Liver (tissue), 9 donors: Measurements from ENCODE around the gene NOTCH1. TPM values are rescaled to one million over a fixed set of nuclear protein-coding genes. Genes with fewer than 3 reads are reported as not detected.

Source experiments
- DNase-seq: peaks from one replicate; pipeline ENCODE4 v3.0.0-alpha.2; 2017; ENCODE audit warnings: low spot score
- H3K27ac ChIP-seq, 2 donors: one replicate each; pipeline ENCODE4 v1.7.0; 2013; ENCODE audit warnings: inconsistent platforms in 2 of 2, low read length in 2 of 2, control low read depth in 1 of 2, low read depth in 1 of 2, mild to moderate bottlenecking in 1 of 2
- H3K27me3 ChIP-seq, 4 donors: one replicate each; pipeline versions ENCODE4 v1.6.1 to v1.7.0; 2013; ENCODE audit warnings: low read length in 3 of 4, inconsistent platforms in 1 of 4, mild to moderate bottlenecking in 1 of 4, moderate library complexity in 1 of 4; ENCODE audit not compliant: control insufficient read depth in 4 of 4, insufficient read depth in 4 of 4
- H3K36me3 ChIP-seq, 4 donors: one replicate each; pipeline versions ENCODE4 v1.6.1 to v1.7.0; 2013; ENCODE audit warnings: low read length in 3 of 4, mild to moderate bottlenecking in 3 of 4, low read depth in 1 of 4, moderate library complexity in 1 of 4; ENCODE audit not compliant: control insufficient read depth in 4 of 4, insufficient read depth in 3 of 4
- H3K4me1 ChIP-seq, 4 donors: one replicate each; pipeline versions ENCODE4 v1.6.1 to v1.7.0; 2013; ENCODE audit warnings: low read length in 3 of 4, mild to moderate bottlenecking in 3 of 4, moderate library complexity in 1 of 4; ENCODE audit not compliant: control insufficient read depth in 4 of 4, insufficient read depth in 4 of 4
- H3K4me3 ChIP-seq, 3 donors: one replicate each; pipeline versions ENCODE4 v1.6.1 to v1.7.0; 2013; ENCODE audit warnings: low read length in 3 of 3, control low read depth in 1 of 3, low read depth in 1 of 3, mild to moderate bottlenecking in 1 of 3
- H3K9ac ChIP-seq, 2 donors: one replicate each; pipeline ENCODE4 v1.7.0; 2013; ENCODE audit warnings: low read length in 2 of 2, mild to moderate bottlenecking in 2 of 2, moderate library complexity in 2 of 2, control low read depth in 1 of 2, low read depth in 1 of 2
- H3K9me3 ChIP-seq, 4 donors: one replicate each; pipeline versions ENCODE4 v1.6.1 to v1.7.0; 2013; ENCODE audit warnings: low read length in 3 of 4; ENCODE audit not compliant: control insufficient read depth in 4 of 4
- ATF3 ChIP-seq: IDR thresholded peaks from 2 replicates; pipeline ENCODE4 v1.6.1; 2016; ENCODE audit warnings: antibody characterized with exemption
- CTCF ChIP-seq: fragments of 150-350 bp; IDR thresholded peaks from 2 replicates; pipeline ENCODE4 v1.5.1; 2017; ENCODE audit warnings: improper control_type of control experiment, low read depth, low read length; ENCODE audit not compliant: missing input control
- EGR1 ChIP-seq, 2 donors: IDR thresholded peaks; 2 replicates each; pipeline ENCODE4 v1.6.1; 2016 to 2018; ENCODE audit warnings: antibody characterized with exemption in 2 of 2, low read depth in 2 of 2
- FOXA1 ChIP-seq: IDR thresholded peaks from 2 replicates; pipeline ENCODE4 v1.6.1; 2016; ENCODE audit warnings: antibody characterized with exemption
- FOXA2 ChIP-seq: IDR thresholded peaks from 2 replicates; pipeline ENCODE4 v1.6.1; 2016; ENCODE audit warnings: antibody characterized with exemption
- GABPA ChIP-seq, 2 donors: IDR thresholded peaks in 1 of 2; conservative IDR thresholded peaks in 1 of 2; 2 replicates each; pipeline ENCODE4 v1.6.1; 2016; ENCODE audit warnings: antibody characterized with exemption in 2 of 2, mild to moderate bottlenecking in 1 of 2, moderate library complexity in 1 of 2
- HNF4A ChIP-seq, 2 donors: conservative IDR thresholded peaks; 2 replicates each; pipeline ENCODE4 v1.6.1; 2016; ENCODE audit warnings: antibody characterized with exemption in 2 of 2, mild to moderate bottlenecking in 2 of 2
- HNF4G ChIP-seq: IDR thresholded peaks from 2 replicates; pipeline ENCODE4 v1.6.1; 2016; ENCODE audit warnings: antibody characterized with exemption
- JUND ChIP-seq, 2 donors: IDR thresholded peaks; 2 replicates each; pipeline ENCODE4 v1.6.1; 2016; ENCODE audit warnings: antibody characterized with exemption in 2 of 2
- NR2F2 ChIP-seq: IDR thresholded peaks from 2 replicates; pipeline ENCODE4 v1.6.1; 2016; ENCODE audit warnings: antibody characterized with exemption
- RAD21 ChIP-seq, 2 donors: IDR thresholded peaks; 2 replicates each; pipeline ENCODE4 v1.6.1; 2016; ENCODE audit warnings: antibody characterized with exemption in 2 of 2, mild to moderate bottlenecking in 2 of 2
- SP1 ChIP-seq: IDR thresholded peaks from 2 replicates; pipeline ENCODE4 v1.6.1; 2018; ENCODE audit warnings: antibody characterized with exemption, mild to moderate bottlenecking
- TAF1 ChIP-seq: conservative IDR thresholded peaks from 2 replicates; pipeline ENCODE4 v1.6.1; 2016; ENCODE audit warnings: antibody characterized with exemption, mild to moderate bottlenecking
- YY1 ChIP-seq: IDR thresholded peaks from 2 replicates; pipeline ENCODE4 v1.6.1; 2016; ENCODE audit warnings: antibody characterized with exemption, mild to moderate bottlenecking
- WGBS: extraction: QIAGEN DNeasy Blood & Tissue Kit; methylation state at CpG from one replicate; pipeline ENCODE4 v1.1.7; 2013; 5-methylcytosine and 5-hydroxymethylcytosine counted together
- polyA plus RNA-seq, 2 donors: library from polyadenylated mRNA; stranded (reverse) in 1 of 2; unstranded in 1 of 2; fragments of 200-250 nt in 1 of 2; fragments of >200 nt in 1 of 2; fragmentation: Nextera tagmentation in 1 of 2; extraction: Ambion mirVana in 1 of 2; gene quantifications; one replicate each; pipeline versions ENCODE4 v1.2.1 to v1.2.3, GENCODE V29; 2013 to 2015
- total RNA-seq, 2 donors: library from RNA; depleted of rRNA; stranded (reverse); fragments of >200 nt; gene quantifications; one replicate each; pipeline ENCODE4 v1.2.3, GENCODE V29; 2014
- donor health status: healthy.
- donor health status: healthy.
- donor health status: healthy.
- donor health status: healthy.
- donor health status: healthy.

NOTCH1 gene
- total and polyA plus RNA-seq, 4 donors, result 2.4 to 22.3 (median 8.5) TPM

- TF ChIP-seq FOXA2 (no peak), EGR1 (IDR thresholded peaks at IDR 0.05; ENCODE audit: low read depth in 2 of 2) (no peak), NR2F2 (no peak), TAF1 (no peak), GABPA (IDR thresholded peaks at IDR 0.05 in 1 of 2, conservative IDR thresholded peaks at IDR 0.05 in 1 of 2) (no peak)
These were observed 43.7 kb downstream of the NOTCH1 start (continued) for GRCh38 chr9:136502196-136502595.

- DNase-seq, result no peak
- H3K4me3 ChIP-seq, result no peak overlapping the region
- WGBS, result 95% methylated on average over 23 of the region's 23 CpGs
- H3K27ac ChIP-seq, result no peak overlapping the region
- TF ChIP-seq FOXA2, result no peak
- no peak for TF ChIP-seq ATF3
- TF ChIP-seq GABPA (IDR thresholded peaks at IDR 0.05 in 1 of 2, conservative IDR thresholded peaks at IDR 0.05 in 1 of 2), result no peak
- no peak for TF ChIP-seq FOXA1
- TF ChIP-seq JUND (IDR thresholded peaks at IDR 0.05), result no peak
- TF ChIP-seq RAD21 (IDR thresholded peaks at IDR 0.05), result no peak
- TF ChIP-seq CTCF, result no peak
- no peak for TF ChIP-seq NR2F2
- no peaks in the 10 kb centered on the region for H3K9me3 ChIP-seq
- no peaks in the 10 kb centered on the region for H3K4me1 ChIP-seq
- H3K27me3 ChIP-seq, result no peaks in the 10 kb centered on the region
- H3K36me3 ChIP-seq, result peaks cover 20 to 95% (median 54%) of the 10 kb centered on the region in 4 donors
- H3K9ac ChIP-seq, result no peak overlapping the region
These were observed 44.2 kb downstream of the NOTCH1 start for GRCh38 chr9:136501686-136502085.

GRCh38 chr9:136499935-136500910 lies 45.6 kb downstream of the NOTCH1 start:
- no peaks in the 10 kb centered on the region for H3K9me3 ChIP-seq
- H3K27ac ChIP-seq, result no peak overlapping the region

More at GRCh38 chr9:136499935-136500910, 45.6 kb downstream of the NOTCH1 start:
- no peak for TF ChIP-seq GABPA (IDR thresholded peaks at IDR 0.05 in 1 of 2, conservative IDR thresholded peaks at IDR 0.05 in 1 of 2)
- no peak for TF ChIP-seq HNF4G
- TF ChIP-seq HNF4A (conservative IDR thresholded peaks at IDR 0.05), result no peak
- no peak for TF ChIP-seq FOXA2
- TF ChIP-seq YY1, result no peak
- no peak for TF ChIP-seq FOXA1
- no peak for TF ChIP-seq SP1
- no peak for TF ChIP-seq ATF3
- TF ChIP-seq RAD21 (IDR thresholded peaks at IDR 0.05), result no peak
- TF ChIP-seq EGR1 (IDR thresholded peaks at IDR 0.05; ENCODE audit: low read depth in 2 of 2), result no peak
- no peak for TF ChIP-seq CTCF
- H3K27me3 ChIP-seq, result no peaks in the 10 kb centered on the region
- H3K36me3 ChIP-seq, result peaks cover 24 to 91% (median 50%) of the 10 kb centered on the region in 4 donors
- H3K4me3 ChIP-seq, result no peak overlapping the region
- WGBS, result 96% methylated on average over 50 of the region's 50 CpGs
- H3K9ac ChIP-seq, result no peak overlapping the region
- no peaks in the 10 kb centered on the region for H3K4me1 ChIP-seq
- DNase-seq, result no peak
